Cardiac fibroblast (primary cell): Measurements from ENCODE around the gene ETV7.

Experiments
- DNase-seq, 2 donors: peaks; one replicate each; pipeline versions ENCODE4 v3.0.0 to v3.0.0-alpha.2; 2010; ENCODE audit warnings: low read depth in 2 of 2
- H3K4me3 ChIP-seq, 2 donors: replicated peaks in 1 of 2; 1 replicate in 1 of 2; 2 replicates in 1 of 2; pipeline ENCODE4 v1.5.1; 2011; ENCODE audit warnings: low read depth in 2 of 2, low read length in 2 of 2, mild to moderate bottlenecking in 2 of 2, moderate library complexity in 1 of 2
- TF ChIP-seq, protein P1 (sequence below): IDR thresholded peaks from one replicate; pipeline ENCODE4 v1.5.1; 2011; ENCODE audit warnings: low read depth, mild to moderate bottlenecking, low read length, inconsistent platforms

The ETV7 gene

GRCh38 chr6:36336208-36336710 lies 51.2 kb downstream of the ETV7 start:
- no peak for DNase-seq
- no peak overlapping the region for H3K4me3 ChIP-seq
- TF ChIP-seq, protein P1, sequence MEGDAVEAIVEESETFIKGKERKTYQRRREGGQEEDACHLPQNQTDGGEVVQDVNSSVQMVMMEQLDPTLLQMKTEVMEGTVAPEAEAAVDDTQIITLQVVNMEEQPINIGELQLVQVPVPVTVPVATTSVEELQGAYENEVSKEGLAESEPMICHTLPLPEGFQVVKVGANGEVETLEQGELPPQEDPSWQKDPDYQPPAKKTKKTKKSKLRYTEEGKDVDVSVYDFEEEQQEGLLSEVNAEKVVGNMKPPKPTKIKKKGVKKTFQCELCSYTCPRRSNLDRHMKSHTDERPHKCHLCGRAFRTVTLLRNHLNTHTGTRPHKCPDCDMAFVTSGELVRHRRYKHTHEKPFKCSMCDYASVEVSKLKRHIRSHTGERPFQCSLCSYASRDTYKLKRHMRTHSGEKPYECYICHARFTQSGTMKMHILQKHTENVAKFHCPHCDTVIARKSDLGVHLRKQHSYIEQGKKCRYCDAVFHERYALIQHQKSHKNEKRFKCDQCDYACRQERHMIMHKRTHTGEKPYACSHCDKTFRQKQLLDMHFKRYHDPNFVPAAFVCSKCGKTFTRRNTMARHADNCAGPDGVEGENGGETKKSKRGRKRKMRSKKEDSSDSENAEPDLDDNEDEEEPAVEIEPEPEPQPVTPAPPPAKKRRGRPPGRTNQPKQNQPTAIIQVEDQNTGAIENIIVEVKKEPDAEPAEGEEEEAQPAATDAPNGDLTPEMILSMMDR, result no peak

DNA sequence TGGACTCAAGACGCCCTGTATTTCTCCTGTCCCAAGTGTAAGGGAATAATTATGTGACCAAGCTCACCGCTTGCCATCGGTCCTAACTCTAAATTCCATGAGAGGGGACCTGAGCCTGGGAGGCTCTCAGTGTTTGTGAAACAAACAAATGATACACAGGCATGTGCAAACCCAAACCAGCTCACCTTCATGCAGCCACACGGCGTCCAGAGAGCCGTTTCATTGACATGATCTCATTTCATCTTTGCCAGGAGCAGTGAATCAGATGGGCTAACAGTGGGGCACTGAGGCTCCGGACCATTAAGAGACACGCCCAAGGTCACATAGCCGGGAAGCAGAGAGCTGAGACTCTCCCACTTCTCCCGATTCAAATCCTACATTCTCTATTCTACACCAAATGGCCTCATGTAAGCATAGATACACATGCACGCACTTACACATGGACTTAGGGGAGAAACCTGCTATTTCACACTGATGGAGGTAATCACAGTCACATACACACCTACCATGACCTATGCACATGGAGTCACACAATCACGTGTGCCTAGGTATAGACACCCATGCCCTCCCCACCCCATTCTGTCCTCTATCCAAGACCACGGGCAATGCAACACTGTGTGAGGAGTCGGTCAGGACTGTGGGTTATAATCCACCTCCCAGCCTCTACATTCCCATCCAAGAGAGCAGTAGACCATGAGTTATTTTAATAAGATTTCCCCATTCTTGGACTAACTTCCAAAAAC lies 51.8 kb downstream of the ETV7 start:
- TF ChIP-seq, protein P1, result no peak

GRCh38 chr6:36334832-36335459 lies 52.5 kb downstream of the ETV7 start:
- DNase-seq, result no peak
- TF ChIP-seq, protein P1, result no peak
- H3K4me3 ChIP-seq, result no peak overlapping the region

More for the DNA sequence above, 51.8 kb downstream of the ETV7 start:
- no peak overlapping the region for H3K4me3 ChIP-seq
- no peak for DNase-seq

- peak in 1 of 2 donors; percentile 62 for DNase-seq
- no peak overlapping the region for H3K4me3 ChIP-seq
- TF ChIP-seq, protein P1, result no peak
Measured at GRCh38 chr6:36333931-36334725, 53.3 kb downstream of the ETV7 start.

- DNase-seq, result no peak
- no peak overlapping the region for H3K4me3 ChIP-seq
- TF ChIP-seq, protein P1, result no peak
Measured at GRCh38 chr6:36333171-36333895, 54.1 kb downstream of the ETV7 start.

- DNase-seq, result no peak
- H3K4me3 ChIP-seq, result no peak overlapping the region
- TF ChIP-seq, protein P1, result no peak
Measured at GRCh38 chr6:36331381-36331780, 56.1 kb downstream of the ETV7 start.
